Heart left ventricle (tissue), 16 donors: ENCODE results near the gene PDCD2L. TPM values are rescaled to one million over a fixed set of nuclear protein-coding genes. Genes with fewer than 3 reads are reported as not detected.

ENCODE experiments used
- ATAC-seq, 4 donors: fragments of 200-7000 bp; cut with Tn5 transposase; one replicate each; pipeline ENCODE4 v1.9.1; 2020 to 2022; ENCODE audit warnings: moderate library complexity in 4 of 4, mild to moderate bottlenecking in 3 of 4, moderate number of reproducible peaks in 1 of 4
- DNase-seq, 5 donors: peaks; one replicate each; pipeline ENCODE4 v3.0.0-alpha.2; 2020
- H3K27ac ChIP-seq, 12 donors: fragments of 200-600 bp; sonication (generic) in 4 of 12; one replicate each; pipeline versions ENCODE4 v1.5.0 to v1.8.0; 2016 to 2022; ENCODE audit warnings: mild to moderate bottlenecking in 2 of 12
- H3K27me3 ChIP-seq, 9 donors: fragments of 200-600 bp; sonication (generic) in 2 of 9; one replicate each; pipeline versions ENCODE4 v1.5.1 to v1.8.0; 2016 to 2022; ENCODE audit warnings: mild to moderate bottlenecking in 3 of 9
- H3K36me3 ChIP-seq, 9 donors: fragments of 200-600 bp; sonication (generic) in 2 of 9; one replicate each; pipeline versions ENCODE4 v1.5.0 to v1.8.0; 2018 to 2022; ENCODE audit warnings: mild to moderate bottlenecking in 2 of 9
- H3K4me1 ChIP-seq, 12 donors: fragments of 200-600 bp; sonication (generic) in 4 of 12; one replicate each; pipeline versions ENCODE4 v1.5.0 to v1.8.0; 2016 to 2022; ENCODE audit warnings: mild to moderate bottlenecking in 3 of 12
- H3K4me3 ChIP-seq, 12 donors: fragments of 200-600 bp; sonication (generic) in 4 of 12; one replicate each; pipeline versions ENCODE4 v1.5.0 to v1.8.0; 2017 to 2022; ENCODE audit warnings: mild to moderate bottlenecking in 9 of 12, moderate library complexity in 4 of 12
- H3K9me3 ChIP-seq, 12 donors: fragments of 200-600 bp; sonication (generic) in 4 of 12; one replicate each; pipeline versions ENCODE4 v1.5.0 to v1.8.0; 2016 to 2022; ENCODE audit warnings: mild to moderate bottlenecking in 1 of 12
- POLR2A ChIP-seq, 2 donors: fragments of 450-650 bp; IDR thresholded peaks; one replicate each; pipeline ENCODE4 v1.6.1; 2017; ENCODE audit warnings: antibody characterized with exemption in 2 of 2, mild to moderate bottlenecking in 2 of 2, moderate library complexity in 2 of 2
- WGBS, 4 donors: extraction: QIAGEN DNeasy Blood & Tissue Kit in 2 of 4; methylation state at CpG; one replicate each; pipeline versions ENCODE4 v1.1.5 to v1.1.7; 2013 to 2018; 5-methylcytosine and 5-hydroxymethylcytosine counted together
- intact Hi-C, 10 donors: fragments of 100-400 bp; cut with DNase I; formaldehyde crosslinking; loops; one replicate each; pipeline versions ENCODE4 v1.11.1 to v1.14.2; 2022
- polyA plus RNA-seq, 2 donors: library from polyadenylated mRNA; stranded (reverse); fragments of 200-250 nt; gene quantifications; one replicate each; pipeline ENCODE4 v1.2.3, GENCODE V29; 2013
- total RNA-seq, 9 donors: library from RNA; depleted of rRNA in 2 of 9; stranded (reverse); fragments of >200 nt in 2 of 9; fragmentation: NEBNext Ultra II Directional in 3 of 9; extraction: Animal tissue kit (Norgen Biotek cat#: 25700) in 3 of 9; gene quantifications; one replicate each; pipeline versions ENCODE4 v1.1.0 to v1.2.4, GENCODE V29; 2016 to 2023
- TF ChIP-seq, protein P1 (sequence below), 12 donors: fragments of 200-600 bp; sonication (generic) in 4 of 12; IDR thresholded peaks; one replicate each; pipeline versions ENCODE4 v1.5.0 to v1.8.0; 2018 to 2022; ENCODE audit warnings: antibody characterized with exemption in 12 of 12, mild to moderate bottlenecking in 5 of 12
- donor health status: ischemic (EF 13 %, LVEDD 7.1; RV severe dilation, severe dysfunction).
- donor health status: healthy with polysubstance abuse.
- donor health status: DM: no; HTN: yes; CAD: no.
- donor health status: DM: no; HTN: no; CAD: no.
- donor health status: ischemic (EF 25% LVEDD 6.9; RV normal size, moderate dysfunction).
- donor health status: ischemic (EF 25% LVEDD 5.7; RV mildly dilated, moderate dysfunction).
- donor health status: healthy.
- donor health status: DM: yes; HTN: yes; CAD: no.
- donor health status: ischemic (EF 35%, LVEDD 5.7; RV mildly dilated, moderate dysfunction).
- donor health status: nonischemic (EF 11% LVEDD 7.7; RV severe dilation, severe dysfunction).
- donor health status: DM: yes; HTN: yes; CAD: no.
- donor health status: PGD.
- donor health status: ischemic (EF 29% LVEDD 5.4; RV normal size, mild dysfunction).
- donor health status: nonischemic (EF 23%, LVEDD 6.1; RV moderate dilation, normal function).

The PDCD2L gene
- total and polyA plus RNA-seq, 11 donors, result 6.2 to 16.7 (median 8.0) TPM

GRCh38 chr19:34405892-34406660, 1.9 kb downstream of the PDCD2L start:
- no peak for TF ChIP-seq POLR2A (IDR thresholded peaks at IDR 0.05)
- TF ChIP-seq, protein P1, sequence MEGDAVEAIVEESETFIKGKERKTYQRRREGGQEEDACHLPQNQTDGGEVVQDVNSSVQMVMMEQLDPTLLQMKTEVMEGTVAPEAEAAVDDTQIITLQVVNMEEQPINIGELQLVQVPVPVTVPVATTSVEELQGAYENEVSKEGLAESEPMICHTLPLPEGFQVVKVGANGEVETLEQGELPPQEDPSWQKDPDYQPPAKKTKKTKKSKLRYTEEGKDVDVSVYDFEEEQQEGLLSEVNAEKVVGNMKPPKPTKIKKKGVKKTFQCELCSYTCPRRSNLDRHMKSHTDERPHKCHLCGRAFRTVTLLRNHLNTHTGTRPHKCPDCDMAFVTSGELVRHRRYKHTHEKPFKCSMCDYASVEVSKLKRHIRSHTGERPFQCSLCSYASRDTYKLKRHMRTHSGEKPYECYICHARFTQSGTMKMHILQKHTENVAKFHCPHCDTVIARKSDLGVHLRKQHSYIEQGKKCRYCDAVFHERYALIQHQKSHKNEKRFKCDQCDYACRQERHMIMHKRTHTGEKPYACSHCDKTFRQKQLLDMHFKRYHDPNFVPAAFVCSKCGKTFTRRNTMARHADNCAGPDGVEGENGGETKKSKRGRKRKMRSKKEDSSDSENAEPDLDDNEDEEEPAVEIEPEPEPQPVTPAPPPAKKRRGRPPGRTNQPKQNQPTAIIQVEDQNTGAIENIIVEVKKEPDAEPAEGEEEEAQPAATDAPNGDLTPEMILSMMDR (IDR thresholded peaks at IDR 0.05), result no peak
- intact Hi-C loops, result loop anchor here in 1 of 10 donors (2.0 kb wide), 1 partner anchor 25 kb away; no protein-coding TSS in a partner anchor
- WGBS, 4 donors, result 88 to 92% (median 91%) methylated on average over 13 of the region's 13 CpGs
- no peak overlapping the region for H3K27ac ChIP-seq
- H3K36me3 ChIP-seq, result peaks cover 0 to 31% (median 14%) of the 10 kb centered on the region in 9 donors
- H3K4me3 ChIP-seq, result no peak overlapping the region
- DNase-seq (no peak), ATAC-seq (no peak)
- H3K27me3 ChIP-seq, result no peaks in the 10 kb centered on the region
- no peaks in the 10 kb centered on the region for H3K9me3 ChIP-seq
- H3K4me1 ChIP-seq, result peaks cover 0 to 11% (median 5%) of the 10 kb centered on the region in 12 donors

DNA sequence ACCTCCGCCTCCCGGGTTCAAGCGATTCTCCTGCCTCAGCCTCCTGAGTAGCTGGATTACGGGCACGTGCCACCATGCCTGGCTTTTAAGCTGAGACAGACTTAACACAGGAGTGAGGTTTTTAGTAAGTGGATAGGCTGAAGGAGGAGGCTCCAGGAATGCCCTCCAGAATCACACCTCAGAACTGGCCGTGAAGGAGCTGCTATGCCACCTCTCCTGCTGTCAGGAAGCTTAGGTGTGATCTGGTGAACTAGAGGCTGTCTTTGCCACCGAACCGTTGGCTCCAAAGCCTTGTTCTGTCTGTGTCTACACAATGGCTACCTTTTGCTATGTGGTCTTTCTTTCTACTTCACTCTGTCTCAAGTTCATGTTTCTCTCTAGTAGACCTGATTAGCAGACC, 4.2 kb downstream of the PDCD2L start:
- no peaks in the 10 kb centered on the region for H3K27me3 ChIP-seq
- H3K4me1 ChIP-seq, result peaks cover 0 to 11% (median 5%) of the 10 kb centered on the region in 12 donors
- no peak overlapping the region for H3K4me3 ChIP-seq
- H3K36me3 ChIP-seq, result peaks cover 0 to 47% (median 15%) of the 10 kb centered on the region in 9 donors
- no peaks in the 10 kb centered on the region for H3K9me3 ChIP-seq
- no peak for ATAC-seq
- 65 to 73% (median 69%) methylated on average over 7 to 8 of the region's 8 CpGs for WGBS, 4 donors
- DNase-seq, result no peak
- intact Hi-C loops, result no loop called here
- TF ChIP-seq, protein P1 (IDR thresholded peaks at IDR 0.05), result no peak
- no peak for TF ChIP-seq POLR2A (IDR thresholded peaks at IDR 0.05)
- no peak overlapping the region for H3K27ac ChIP-seq

- peaks cover 0 to 10% (median 4%) of the 10 kb centered on the region in 12 donors for H3K4me1 ChIP-seq
- H3K4me3 ChIP-seq, result no peak overlapping the region
- no peaks in the 10 kb centered on the region for H3K27me3 ChIP-seq
- 77 to 89% (median 86%) methylated on average over 10 of the region's 10 CpGs for WGBS, 4 donors
- intact Hi-C loops, result no loop called here
- TF ChIP-seq POLR2A (IDR thresholded peaks at IDR 0.05), result no peak
- TF ChIP-seq, protein P1 (IDR thresholded peaks at IDR 0.05), result no peak
- H3K27ac ChIP-seq, result no peak overlapping the region
- no peaks in the 10 kb centered on the region for H3K9me3 ChIP-seq
- ATAC-seq (no peak), DNase-seq (no peak)
- H3K36me3 ChIP-seq, result peaks cover 0 to 57% (median 26%) of the 10 kb centered on the region in 9 donors
Measured at GRCh38 chr19:34409189-34410164, 5.3 kb downstream of the PDCD2L start.

DNA sequence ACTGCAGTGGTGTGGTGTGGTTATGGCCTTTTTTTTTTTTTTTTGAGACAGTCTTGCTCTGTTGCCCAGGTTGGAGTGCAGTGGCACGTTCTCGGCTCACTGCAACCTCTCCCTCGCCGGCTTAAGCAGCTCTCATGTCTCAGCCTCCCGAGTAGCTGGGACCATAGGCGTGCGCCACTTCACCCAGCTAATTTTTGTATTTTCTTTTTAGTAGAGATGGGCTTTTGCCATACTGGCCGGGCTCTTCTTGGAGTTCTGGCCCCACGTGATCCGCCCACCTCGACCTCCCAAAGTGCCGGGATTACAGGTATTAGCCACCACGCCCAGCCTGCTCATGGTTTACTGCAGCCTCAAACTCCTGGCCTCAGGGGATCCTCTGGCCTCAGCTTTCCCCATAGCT, 7.0 kb downstream of the PDCD2L start:
- 95 to 99% (median 97%) methylated on average over 13 of the region's 13 CpGs for WGBS, 4 donors
- no peaks in the 10 kb centered on the region for H3K27me3 ChIP-seq
- H3K9me3 ChIP-seq, result no peaks in the 10 kb centered on the region
- no peaks in the 10 kb centered on the region for H3K4me1 ChIP-seq
- H3K36me3 ChIP-seq, result peaks cover 0 to 74% (median 41%) of the 10 kb centered on the region in 9 donors
- intact Hi-C loops, result no loop called here
- ATAC-seq, result no peak
- H3K4me3 ChIP-seq, result no peak overlapping the region
- TF ChIP-seq, protein P1 (IDR thresholded peaks at IDR 0.05), result no peak
- no peak for TF ChIP-seq POLR2A (IDR thresholded peaks at IDR 0.05)
- DNase-seq, result no peak
- H3K27ac ChIP-seq, result no peak overlapping the region
